Measurements from ENCODE around the gene ERGIC1. TPM values are rescaled to one million over a fixed set of nuclear protein-coding genes. Genes with fewer than 3 reads are reported as not detected.

The ERGIC1 gene
- polyA plus RNA-seq, 1 donor from 2014 or later, result 59.1 TPM

DNA sequence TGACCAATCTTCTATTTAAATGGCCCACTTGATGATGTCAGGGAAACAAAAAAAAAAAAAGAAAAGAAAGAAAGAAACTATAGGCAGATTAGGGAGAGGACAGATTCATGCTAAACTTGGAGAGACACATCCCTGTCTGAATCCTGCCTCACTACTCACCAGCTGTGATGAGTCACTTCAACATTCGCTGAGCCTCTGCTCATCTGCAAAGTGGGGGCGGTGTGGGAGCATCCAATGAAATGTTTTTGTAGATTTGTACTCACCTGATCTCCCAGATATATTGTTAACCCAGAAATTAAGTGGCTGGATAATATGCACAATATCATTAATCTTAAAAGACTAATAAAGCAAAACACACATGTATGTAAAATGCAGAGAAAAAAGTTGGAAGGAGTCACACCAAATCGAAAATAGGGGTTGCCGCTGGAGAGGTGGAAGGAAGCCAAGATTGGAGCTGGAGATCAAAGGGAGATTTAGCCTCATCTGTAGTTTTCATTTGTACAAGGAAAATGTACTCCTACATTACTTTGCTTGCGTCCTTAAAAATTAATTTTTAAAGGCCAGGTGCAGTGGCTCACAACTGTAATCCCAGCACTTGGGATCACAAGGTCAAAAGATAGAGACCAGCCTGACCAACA lies 17.0 kb upstream of the ERGIC1 start:
- Histone ChIP-seq H3K27me3 (ENCODE audit: insufficient read depth, low read depth, low read length) (no peaks in the 10 kb centered on the region), H3K9ac (ENCODE audit: low read length) (no peak overlapping the region), H4K20me1 (ENCODE audit: insufficient read depth) (no peaks in the 10 kb centered on the region), H3K9me2 (ENCODE audit: insufficient read depth, low read length) (no peaks in the 10 kb centered on the region), H3K27ac (ENCODE audit: low read length) (no peak overlapping the region), H2AFZ (ENCODE audit: low read depth, low read length) (no peak overlapping the region), H3K79me2 (replicated peaks; ENCODE audit: insufficient read depth, low read length) (no peaks in the 10 kb centered on the region), H3K4me3 (ENCODE audit: low read length) (no peak overlapping the region), H3K4me2 (ENCODE audit: low read length) (no peak overlapping the region), H3F3A (ENCODE audit: insufficient read depth, low read length, poor library complexity, severe bottlenecking) (no peaks in the 10 kb centered on the region), H3K36me3 (ENCODE audit: insufficient read depth, low read length) (no peaks in the 10 kb centered on the region), H3K9me3 (ENCODE audit: low read length) (no peaks in the 10 kb centered on the region)
- TF ChIP-seq EP300 (conservative IDR thresholded peaks at IDR 0.05; ENCODE audit: poor library complexity, severe bottlenecking) (no peak), POLR2AphosphoS5 (IDR thresholded peaks at IDR 0.05) (no peak), TAF1 (IDR thresholded peaks at IDR 0.05; ENCODE audit: low read depth) (no peak), EZH2 (IDR thresholded peaks at IDR 0.05; ENCODE audit: borderline replicate concordance, insufficient read depth, low read length, poor library complexity, severe bottlenecking) (no peak), RAD21 (conservative IDR thresholded peaks at IDR 0.05) (no peak), MXI1 (conservative IDR thresholded peaks at IDR 0.05; ENCODE audit: poor library complexity, severe bottlenecking) (no peak), SMC3 (conservative IDR thresholded peaks at IDR 0.05; ENCODE audit: poor library complexity) (no peak)
- TF ChIP-seq, protein P1, sequence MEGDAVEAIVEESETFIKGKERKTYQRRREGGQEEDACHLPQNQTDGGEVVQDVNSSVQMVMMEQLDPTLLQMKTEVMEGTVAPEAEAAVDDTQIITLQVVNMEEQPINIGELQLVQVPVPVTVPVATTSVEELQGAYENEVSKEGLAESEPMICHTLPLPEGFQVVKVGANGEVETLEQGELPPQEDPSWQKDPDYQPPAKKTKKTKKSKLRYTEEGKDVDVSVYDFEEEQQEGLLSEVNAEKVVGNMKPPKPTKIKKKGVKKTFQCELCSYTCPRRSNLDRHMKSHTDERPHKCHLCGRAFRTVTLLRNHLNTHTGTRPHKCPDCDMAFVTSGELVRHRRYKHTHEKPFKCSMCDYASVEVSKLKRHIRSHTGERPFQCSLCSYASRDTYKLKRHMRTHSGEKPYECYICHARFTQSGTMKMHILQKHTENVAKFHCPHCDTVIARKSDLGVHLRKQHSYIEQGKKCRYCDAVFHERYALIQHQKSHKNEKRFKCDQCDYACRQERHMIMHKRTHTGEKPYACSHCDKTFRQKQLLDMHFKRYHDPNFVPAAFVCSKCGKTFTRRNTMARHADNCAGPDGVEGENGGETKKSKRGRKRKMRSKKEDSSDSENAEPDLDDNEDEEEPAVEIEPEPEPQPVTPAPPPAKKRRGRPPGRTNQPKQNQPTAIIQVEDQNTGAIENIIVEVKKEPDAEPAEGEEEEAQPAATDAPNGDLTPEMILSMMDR (IDR thresholded peaks at IDR 0.05; ENCODE audit: poor library complexity, severe bottlenecking), result no peak
- TF ChIP-seq, protein P2, sequence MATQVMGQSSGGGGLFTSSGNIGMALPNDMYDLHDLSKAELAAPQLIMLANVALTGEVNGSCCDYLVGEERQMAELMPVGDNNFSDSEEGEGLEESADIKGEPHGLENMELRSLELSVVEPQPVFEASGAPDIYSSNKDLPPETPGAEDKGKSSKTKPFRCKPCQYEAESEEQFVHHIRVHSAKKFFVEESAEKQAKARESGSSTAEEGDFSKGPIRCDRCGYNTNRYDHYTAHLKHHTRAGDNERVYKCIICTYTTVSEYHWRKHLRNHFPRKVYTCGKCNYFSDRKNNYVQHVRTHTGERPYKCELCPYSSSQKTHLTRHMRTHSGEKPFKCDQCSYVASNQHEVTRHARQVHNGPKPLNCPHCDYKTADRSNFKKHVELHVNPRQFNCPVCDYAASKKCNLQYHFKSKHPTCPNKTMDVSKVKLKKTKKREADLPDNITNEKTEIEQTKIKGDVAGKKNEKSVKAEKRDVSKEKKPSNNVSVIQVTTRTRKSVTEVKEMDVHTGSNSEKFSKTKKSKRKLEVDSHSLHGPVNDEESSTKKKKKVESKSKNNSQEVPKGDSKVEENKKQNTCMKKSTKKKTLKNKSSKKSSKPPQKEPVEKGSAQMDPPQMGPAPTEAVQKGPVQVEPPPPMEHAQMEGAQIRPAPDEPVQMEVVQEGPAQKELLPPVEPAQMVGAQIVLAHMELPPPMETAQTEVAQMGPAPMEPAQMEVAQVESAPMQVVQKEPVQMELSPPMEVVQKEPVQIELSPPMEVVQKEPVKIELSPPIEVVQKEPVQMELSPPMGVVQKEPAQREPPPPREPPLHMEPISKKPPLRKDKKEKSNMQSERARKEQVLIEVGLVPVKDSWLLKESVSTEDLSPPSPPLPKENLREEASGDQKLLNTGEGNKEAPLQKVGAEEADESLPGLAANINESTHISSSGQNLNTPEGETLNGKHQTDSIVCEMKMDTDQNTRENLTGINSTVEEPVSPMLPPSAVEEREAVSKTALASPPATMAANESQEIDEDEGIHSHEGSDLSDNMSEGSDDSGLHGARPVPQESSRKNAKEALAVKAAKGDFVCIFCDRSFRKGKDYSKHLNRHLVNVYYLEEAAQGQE (IDR thresholded peaks at IDR 0.05; ENCODE audit: borderline replicate concordance), result no peak

DNA sequence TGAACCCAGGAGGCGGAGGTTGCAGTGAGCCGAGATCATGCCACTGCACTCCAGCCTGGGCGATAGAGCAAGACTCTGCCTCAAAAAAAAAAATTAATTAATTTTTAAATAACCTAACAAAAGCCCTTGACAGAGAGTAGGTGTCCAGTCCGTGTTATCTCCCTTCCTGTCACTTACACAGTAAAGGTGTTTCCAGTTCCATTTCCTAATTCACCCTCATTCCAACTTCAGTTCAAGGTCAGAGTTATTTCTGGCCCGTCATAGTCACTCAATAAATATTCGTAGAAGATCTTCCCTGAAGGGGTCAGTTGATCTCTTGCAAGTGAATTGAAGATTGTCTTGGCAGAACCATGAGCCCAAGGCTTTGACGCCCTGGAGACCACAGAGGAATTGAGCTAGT lies 16.4 kb upstream of the ERGIC1 start:
- H3K4me3 ChIP-seq (ENCODE audit: low read length), result no peak overlapping the region
- no peaks in the 10 kb centered on the region for H3K9me2 ChIP-seq (ENCODE audit: insufficient read depth, low read length)
- no peak overlapping the region for H3K9ac ChIP-seq (ENCODE audit: low read length)
- no peak overlapping the region for H2AFZ ChIP-seq (ENCODE audit: low read depth, low read length)
- H3K27me3 ChIP-seq (ENCODE audit: insufficient read depth, low read depth, low read length), result no peaks in the 10 kb centered on the region
- no peak overlapping the region for H3K4me2 ChIP-seq (ENCODE audit: low read length)
- H4K20me1 ChIP-seq (ENCODE audit: insufficient read depth), result no peaks in the 10 kb centered on the region
- TF ChIP-seq EZH2 (IDR thresholded peaks at IDR 0.05; ENCODE audit: borderline replicate concordance, insufficient read depth, low read length, poor library complexity, severe bottlenecking), result no peak
- TF ChIP-seq, protein P2 (IDR thresholded peaks at IDR 0.05; ENCODE audit: borderline replicate concordance), result no peak
- no peak for TF ChIP-seq MXI1 (conservative IDR thresholded peaks at IDR 0.05; ENCODE audit: poor library complexity, severe bottlenecking)
- H3K9me3 ChIP-seq (ENCODE audit: low read length), result no peaks in the 10 kb centered on the region
- no peaks in the 10 kb centered on the region for H3K79me2 ChIP-seq (replicated peaks; ENCODE audit: insufficient read depth, low read length)
- H3F3A ChIP-seq (ENCODE audit: insufficient read depth, low read length, poor library complexity, severe bottlenecking), result no peaks in the 10 kb centered on the region
- no peak overlapping the region for H3K27ac ChIP-seq (ENCODE audit: low read length)
- H3K36me3 ChIP-seq (ENCODE audit: insufficient read depth, low read length), result no peaks in the 10 kb centered on the region
